ENCODE results near the gene RWDD3.

DNA sequence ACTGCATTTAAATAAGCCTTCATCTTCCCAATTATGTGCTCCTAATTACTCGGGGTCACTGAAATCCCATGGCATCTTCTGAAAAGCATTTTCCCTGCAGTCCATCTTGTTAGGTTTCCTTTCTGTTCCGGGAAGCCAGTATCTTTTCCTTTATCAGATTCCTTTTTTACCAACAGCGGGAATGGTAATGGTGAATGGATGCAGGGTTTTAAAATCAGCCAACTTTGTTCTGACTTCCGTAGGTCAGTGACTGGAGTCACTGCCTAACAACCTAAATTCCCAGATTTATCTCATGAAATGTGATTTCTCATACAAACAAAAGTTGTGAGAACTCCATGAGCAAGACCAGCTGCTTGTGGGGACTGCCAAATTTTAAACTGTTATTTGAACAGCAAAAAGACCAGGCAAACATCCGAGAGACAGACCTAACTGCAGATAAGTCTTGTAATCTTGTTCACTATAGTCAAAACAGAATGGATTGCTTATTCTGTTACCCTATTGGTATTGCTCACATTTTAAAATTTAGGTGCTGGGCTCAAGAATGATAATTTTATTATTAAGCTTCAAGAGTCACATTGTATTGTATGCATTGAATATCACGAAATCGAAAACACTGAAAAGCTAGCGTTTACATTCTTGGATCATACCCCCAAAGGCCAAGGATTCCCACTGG, 1.2 kb upstream of the RWDD3 start:
- TF ChIP-seq, protein P1, sequence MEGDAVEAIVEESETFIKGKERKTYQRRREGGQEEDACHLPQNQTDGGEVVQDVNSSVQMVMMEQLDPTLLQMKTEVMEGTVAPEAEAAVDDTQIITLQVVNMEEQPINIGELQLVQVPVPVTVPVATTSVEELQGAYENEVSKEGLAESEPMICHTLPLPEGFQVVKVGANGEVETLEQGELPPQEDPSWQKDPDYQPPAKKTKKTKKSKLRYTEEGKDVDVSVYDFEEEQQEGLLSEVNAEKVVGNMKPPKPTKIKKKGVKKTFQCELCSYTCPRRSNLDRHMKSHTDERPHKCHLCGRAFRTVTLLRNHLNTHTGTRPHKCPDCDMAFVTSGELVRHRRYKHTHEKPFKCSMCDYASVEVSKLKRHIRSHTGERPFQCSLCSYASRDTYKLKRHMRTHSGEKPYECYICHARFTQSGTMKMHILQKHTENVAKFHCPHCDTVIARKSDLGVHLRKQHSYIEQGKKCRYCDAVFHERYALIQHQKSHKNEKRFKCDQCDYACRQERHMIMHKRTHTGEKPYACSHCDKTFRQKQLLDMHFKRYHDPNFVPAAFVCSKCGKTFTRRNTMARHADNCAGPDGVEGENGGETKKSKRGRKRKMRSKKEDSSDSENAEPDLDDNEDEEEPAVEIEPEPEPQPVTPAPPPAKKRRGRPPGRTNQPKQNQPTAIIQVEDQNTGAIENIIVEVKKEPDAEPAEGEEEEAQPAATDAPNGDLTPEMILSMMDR (IDR thresholded peaks at IDR 0.05; ENCODE audit: poor library complexity), result no peak
- no peak for TF ChIP-seq EZH2 (IDR thresholded peaks at IDR 0.05; ENCODE audit: borderline replicate concordance)
